Fibroblast of pulmonary artery (primary cell): Measurements from ENCODE around the gene TMEM114.

Source experiments
- DNase-seq: peaks from one replicate; pipeline ENCODE4 v3.0.0-alpha.2; 2010; ENCODE audit warnings: low read depth
- H3K4me3 ChIP-seq: replicated peaks from 2 replicates; pipeline ENCODE4 v1.5.1; 2011; ENCODE audit warnings: low read depth, mild to moderate bottlenecking, control low read depth, low read length, moderate library complexity
- TF ChIP-seq, protein P1 (sequence below): IDR thresholded peaks from 2 replicates; pipeline ENCODE4 v1.5.1; 2011; ENCODE audit warnings: mild to moderate bottlenecking, control low read depth, low read length, inconsistent platforms; ENCODE audit errors: missing control alignments

Gene TMEM114

DNA sequence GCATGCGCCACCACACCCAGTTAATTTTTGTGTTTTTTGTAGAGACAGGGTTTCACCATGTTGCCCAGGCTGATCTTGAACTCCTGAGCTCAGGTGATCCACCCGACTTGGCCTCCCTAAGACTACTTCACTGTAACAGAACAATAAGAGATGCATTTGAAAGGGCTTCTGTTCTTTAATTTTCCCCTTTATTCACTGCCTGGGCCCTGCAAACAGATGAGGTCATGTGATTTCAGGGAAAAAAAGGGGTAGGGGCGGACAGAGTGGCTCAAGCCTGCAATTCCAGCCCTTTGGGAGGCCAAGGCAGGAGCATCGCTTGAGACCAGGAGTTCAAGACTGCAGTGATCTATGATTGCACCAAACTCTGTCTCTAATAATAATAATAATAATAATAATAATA lies 36.3 kb downstream of the TMEM114 start:
- TF ChIP-seq, protein P1, sequence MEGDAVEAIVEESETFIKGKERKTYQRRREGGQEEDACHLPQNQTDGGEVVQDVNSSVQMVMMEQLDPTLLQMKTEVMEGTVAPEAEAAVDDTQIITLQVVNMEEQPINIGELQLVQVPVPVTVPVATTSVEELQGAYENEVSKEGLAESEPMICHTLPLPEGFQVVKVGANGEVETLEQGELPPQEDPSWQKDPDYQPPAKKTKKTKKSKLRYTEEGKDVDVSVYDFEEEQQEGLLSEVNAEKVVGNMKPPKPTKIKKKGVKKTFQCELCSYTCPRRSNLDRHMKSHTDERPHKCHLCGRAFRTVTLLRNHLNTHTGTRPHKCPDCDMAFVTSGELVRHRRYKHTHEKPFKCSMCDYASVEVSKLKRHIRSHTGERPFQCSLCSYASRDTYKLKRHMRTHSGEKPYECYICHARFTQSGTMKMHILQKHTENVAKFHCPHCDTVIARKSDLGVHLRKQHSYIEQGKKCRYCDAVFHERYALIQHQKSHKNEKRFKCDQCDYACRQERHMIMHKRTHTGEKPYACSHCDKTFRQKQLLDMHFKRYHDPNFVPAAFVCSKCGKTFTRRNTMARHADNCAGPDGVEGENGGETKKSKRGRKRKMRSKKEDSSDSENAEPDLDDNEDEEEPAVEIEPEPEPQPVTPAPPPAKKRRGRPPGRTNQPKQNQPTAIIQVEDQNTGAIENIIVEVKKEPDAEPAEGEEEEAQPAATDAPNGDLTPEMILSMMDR: no peak
- no peak overlapping the region for H3K4me3 ChIP-seq
- no peak for DNase-seq

DNA sequence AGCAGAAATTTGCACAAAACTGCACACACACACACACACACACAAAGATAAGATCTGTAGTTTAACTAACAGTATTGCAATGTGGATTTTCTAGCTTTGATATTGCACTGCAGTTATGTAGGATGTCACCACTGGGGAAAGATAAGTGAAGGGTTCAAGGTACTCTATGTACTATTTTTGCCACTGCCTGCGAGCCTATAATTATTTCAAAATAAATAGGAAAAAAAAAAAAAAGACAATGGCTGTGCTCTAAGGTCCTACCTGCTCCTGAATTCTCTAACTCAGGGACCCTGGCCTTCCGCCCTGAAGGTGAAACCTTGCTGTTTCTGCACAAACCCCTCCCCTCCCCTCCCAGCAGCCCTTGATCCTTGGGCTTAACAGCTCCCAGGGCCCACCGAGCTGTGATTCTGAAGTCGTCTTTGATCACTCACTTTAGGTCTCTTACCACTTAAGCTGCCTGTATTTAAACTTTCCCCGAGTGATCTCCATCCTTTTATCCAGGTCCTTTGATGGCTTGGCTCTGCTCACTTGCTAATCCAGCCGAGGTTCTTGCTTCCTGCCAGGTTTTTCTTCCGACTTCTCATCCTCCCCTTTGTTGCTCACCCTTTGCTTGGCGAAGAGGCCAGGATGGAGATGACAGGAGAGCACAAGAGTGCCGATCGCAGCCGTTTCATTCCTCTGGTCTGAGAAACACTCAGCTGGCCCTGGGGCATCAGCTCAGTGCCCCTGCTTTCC lies 37.7 kb downstream of the TMEM114 start:
- DNase-seq: no peak
- no peak overlapping the region for H3K4me3 ChIP-seq
- TF ChIP-seq, protein P1: no peak

DNA sequence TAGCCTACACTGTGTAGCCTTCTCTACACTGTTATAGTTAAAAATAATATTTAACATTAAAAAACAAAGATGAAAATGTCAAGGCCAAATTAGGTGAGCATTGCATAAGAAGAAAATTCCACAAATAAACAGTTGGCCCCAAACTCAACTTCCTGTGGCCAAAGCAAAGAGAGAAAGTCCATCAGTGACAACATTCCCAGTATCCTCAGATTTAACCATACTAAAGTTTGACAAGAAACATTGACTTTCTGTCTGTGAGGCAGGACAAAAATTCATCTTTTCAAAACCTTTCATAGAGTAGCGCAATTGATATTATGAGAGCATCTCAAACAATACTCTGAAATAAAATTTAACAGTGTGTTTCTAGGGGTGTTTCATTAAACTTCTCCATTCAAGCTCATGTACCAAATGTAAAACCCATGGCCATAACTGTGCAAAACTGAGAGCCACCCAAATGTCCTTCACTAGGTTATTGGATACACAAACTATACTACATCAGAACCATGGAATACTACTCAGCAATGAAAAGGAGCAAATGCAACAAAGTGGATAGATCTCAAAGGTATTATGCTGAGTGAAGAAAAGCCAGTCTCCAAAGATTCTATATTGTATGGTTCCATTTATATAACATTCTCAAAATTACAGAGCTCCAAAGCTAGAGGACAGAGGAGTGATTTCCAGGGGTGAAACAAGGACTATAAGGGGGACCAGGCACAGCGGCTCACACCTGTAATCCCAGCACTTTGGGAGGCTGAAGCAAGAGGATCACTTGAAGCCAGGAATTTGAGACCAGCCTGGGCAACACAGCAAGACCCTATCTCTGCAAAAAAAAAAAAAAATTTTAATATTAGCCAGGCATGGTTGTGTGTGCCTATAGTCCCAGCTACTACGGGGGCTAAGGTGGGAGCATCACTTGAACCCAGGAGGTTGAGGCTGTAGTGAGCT lies 38.7 kb downstream of the TMEM114 start:
- TF ChIP-seq, protein P1: no peak
- no peak for DNase-seq
- H3K4me3 ChIP-seq: no peak overlapping the region

DNA sequence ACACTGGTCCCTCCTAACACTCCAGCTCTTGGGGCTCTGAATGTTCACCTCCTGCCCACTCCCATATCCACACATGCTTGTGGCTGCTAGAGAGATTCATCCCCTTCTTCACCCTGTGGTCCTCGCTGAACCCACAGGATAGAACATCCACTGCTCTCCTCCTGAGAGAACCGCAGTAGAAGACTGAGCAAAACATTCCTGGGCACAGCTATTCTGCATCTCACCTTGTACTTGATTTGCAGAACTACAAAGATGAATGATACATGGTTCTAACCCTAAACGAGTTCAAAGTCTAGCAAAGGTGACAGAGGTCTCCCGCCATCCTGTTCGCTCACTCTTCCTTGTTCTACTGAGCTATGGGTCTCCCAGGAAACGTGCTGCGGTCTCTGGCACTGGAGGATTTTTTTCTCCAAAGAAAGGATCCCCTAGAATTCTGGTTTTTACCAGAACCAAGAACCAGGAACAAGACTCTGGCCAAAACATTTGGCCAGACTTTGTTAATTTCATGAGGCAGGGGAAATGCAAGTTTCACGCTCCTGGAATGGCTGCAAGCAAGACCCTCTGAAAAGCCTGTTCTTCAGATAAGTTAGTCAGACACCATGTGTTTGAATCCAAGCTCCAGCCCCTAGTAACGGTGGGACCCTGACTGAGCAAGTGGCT lies 39.5 kb downstream of the TMEM114 start:
- H3K4me3 ChIP-seq: no peak overlapping the region
- DNase-seq: no peak
- TF ChIP-seq, protein P1: no peak

DNA sequence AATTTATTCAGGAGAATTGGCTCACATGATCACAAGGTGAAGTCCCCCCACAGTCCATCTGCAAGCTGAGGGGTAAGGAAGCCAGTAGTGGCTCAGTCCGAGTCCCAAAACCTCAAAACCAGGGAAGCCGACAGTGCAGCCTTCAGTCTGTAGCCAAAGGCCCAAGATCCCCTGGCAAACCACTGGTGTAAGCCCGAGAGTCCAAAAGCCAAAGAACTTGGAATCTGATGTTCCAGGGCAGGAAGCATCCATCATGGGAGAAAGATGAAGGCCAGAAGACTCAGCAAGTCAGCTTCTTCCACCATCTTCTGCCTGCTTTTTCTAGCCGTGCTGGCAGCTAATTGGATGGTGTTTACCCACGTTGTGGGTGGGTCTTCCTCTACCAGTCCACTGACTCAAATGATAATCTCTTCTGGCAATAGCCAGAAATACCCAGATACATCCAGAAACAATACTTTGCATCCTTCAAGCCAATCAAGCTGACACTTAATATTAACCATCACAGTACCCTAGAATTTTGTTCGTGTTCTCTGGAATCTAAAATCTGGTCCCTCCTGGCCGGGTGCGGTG lies 40.4 kb downstream of the TMEM114 start:
- no peak for DNase-seq
- no peak overlapping the region for H3K4me3 ChIP-seq
- TF ChIP-seq, protein P1: no peak

DNA sequence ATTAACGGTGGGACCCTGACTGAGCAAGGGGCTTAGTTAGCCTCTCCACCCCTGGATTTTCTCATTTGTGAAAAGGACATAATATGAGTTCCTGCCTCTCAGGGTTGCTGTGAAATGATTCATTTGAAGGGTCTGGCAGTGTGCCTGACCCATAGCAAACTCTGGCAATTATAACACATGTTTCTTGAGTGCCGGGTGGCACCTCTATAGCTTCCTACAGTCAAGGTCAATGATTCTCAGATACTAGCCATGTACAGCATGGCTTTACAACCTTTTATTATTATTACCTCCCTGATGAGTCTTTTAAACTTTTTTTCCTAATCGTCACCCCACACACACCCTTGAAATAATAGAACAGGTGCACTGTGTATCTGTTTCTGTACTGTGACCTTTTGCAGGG lies 42.1 kb downstream of the TMEM114 start:
- no peak for DNase-seq
- TF ChIP-seq, protein P1: no peak

More for the DNA sequence above, 42.1 kb downstream of the TMEM114 start:
- no peak overlapping the region for H3K4me3 ChIP-seq
